A673 (cell line): ENCODE measurements around the gene ITM2B.

Source experiments
- CTCF ChIP-seq: fragments of 300-800, 200-600 bp; sonication (generic); conservative IDR thresholded peaks from 2 replicates; pipeline ENCODE4 v1.5.1; 2017; ENCODE audit warnings: low read depth, mild to moderate bottlenecking, antibody characterized with exemption, low read length, moderate library complexity, mixed read lengths
- EZH2 ChIP-seq: fragments of 200-600 bp; sonication (generic); IDR thresholded peaks from 2 replicates; pipeline ENCODE4 v1.6.1; 2017; ENCODE audit warnings: borderline replicate concordance, low read depth, mild to moderate bottlenecking, mixed read lengths, antibody characterized with exemption, low read length; ENCODE audit not compliant: poor library complexity, severe bottlenecking

- TF ChIP-seq EZH2 (no peak), CTCF (no peak)
Measured at GRCh38 chr13:48266150-48266549, 33.1 kb downstream of the ITM2B start.
